NB4 (cell line): ENCODE data around the gene FMNL2.

Experiments
- DNase-seq: peaks from one replicate; pipeline ENCODE4 v3.0.0; 2010; ENCODE audit warnings: low read depth
- H3K4me3 ChIP-seq: one replicate; pipeline ENCODE4 v1.5.1; 2011; ENCODE audit warnings: mild to moderate bottlenecking, low read depth, low read length, moderate library complexity
- MYC ChIP-seq: IDR thresholded peaks from 2 replicates; pipeline ENCODE4 v1.6.1; 2011; ENCODE audit warnings: low read depth, low read length
- POLR2A ChIP-seq: IDR thresholded peaks from 2 replicates; pipeline ENCODE4 v1.6.1; 2011; ENCODE audit warnings: mild to moderate bottlenecking; ENCODE audit not compliant: insufficient read length; ENCODE audit errors: extremely low read depth
- TF ChIP-seq, protein P1 (sequence below): IDR thresholded peaks from one replicate; pipeline ENCODE4 v1.5.1; 2012; ENCODE audit warnings: low read depth, low read length
- TF ChIP-seq, protein P2 (sequence below): IDR thresholded peaks from 2 replicates; pipeline ENCODE4 v1.6.1; 2011; ENCODE audit warnings: low read depth, low read length

Gene FMNL2

GRCh38 chr2:152433289-152433688 lies 98.3 kb downstream of the FMNL2 start:
- TF ChIP-seq, protein P1, sequence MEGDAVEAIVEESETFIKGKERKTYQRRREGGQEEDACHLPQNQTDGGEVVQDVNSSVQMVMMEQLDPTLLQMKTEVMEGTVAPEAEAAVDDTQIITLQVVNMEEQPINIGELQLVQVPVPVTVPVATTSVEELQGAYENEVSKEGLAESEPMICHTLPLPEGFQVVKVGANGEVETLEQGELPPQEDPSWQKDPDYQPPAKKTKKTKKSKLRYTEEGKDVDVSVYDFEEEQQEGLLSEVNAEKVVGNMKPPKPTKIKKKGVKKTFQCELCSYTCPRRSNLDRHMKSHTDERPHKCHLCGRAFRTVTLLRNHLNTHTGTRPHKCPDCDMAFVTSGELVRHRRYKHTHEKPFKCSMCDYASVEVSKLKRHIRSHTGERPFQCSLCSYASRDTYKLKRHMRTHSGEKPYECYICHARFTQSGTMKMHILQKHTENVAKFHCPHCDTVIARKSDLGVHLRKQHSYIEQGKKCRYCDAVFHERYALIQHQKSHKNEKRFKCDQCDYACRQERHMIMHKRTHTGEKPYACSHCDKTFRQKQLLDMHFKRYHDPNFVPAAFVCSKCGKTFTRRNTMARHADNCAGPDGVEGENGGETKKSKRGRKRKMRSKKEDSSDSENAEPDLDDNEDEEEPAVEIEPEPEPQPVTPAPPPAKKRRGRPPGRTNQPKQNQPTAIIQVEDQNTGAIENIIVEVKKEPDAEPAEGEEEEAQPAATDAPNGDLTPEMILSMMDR = no peak
- TF ChIP-seq MYC (no peak), POLR2A (no peak)
- TF ChIP-seq, protein P2, sequence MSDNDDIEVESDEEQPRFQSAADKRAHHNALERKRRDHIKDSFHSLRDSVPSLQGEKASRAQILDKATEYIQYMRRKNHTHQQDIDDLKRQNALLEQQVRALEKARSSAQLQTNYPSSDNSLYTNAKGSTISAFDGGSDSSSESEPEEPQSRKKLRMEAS = no peak
- H3K4me3 ChIP-seq = no peak overlapping the region
- no peak for DNase-seq

- no peak for DNase-seq
- H3K4me3 ChIP-seq = no peak overlapping the region
- TF ChIP-seq, protein P2 = no peak
- TF ChIP-seq MYC (no peak), POLR2A (no peak)
- TF ChIP-seq, protein P1 = no peak
Measured at GRCh38 chr2:152433791-152434190, 98.8 kb downstream of the FMNL2 start.

DNA sequence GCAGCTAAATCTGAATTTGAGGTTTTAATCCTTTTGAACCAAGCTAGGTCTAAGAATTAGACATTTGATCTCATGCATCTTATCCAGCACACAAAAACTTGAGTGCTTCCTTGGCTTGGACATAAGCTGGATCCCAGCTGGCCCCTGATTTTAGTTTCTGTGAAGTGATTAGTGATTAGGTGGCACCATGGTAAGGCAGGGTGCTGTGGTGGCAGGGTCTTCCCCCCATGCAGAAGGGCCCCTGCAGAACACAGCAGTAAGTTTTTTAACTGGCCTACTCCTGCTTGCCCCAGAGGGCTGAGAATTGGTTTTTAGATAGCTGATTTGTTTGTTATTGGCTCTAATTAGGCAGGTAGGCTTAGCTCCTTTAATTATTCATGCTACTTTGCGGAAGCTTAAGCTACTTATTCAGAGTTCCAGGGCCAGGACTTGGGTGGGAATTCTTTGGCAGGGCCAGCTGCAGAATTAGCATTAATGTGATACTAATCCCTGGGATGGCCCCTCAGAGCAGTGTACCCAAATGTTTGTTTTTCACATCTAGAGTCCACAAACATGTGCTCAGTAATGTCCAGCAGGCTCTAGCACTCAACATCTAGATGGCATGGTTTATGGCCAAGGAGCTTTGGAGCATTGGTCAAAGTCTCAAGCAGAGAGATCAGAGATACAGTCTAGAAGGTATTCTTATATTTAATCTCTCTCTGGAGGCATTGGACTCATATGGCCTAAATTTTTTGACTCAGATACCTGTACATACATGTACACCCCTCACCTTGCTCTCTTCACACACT lies 99.6 kb downstream of the FMNL2 start:
- no peak for DNase-seq
- no peak overlapping the region for H3K4me3 ChIP-seq
- TF ChIP-seq MYC (no peak), POLR2A (no peak)
- TF ChIP-seq, protein P2 = no peak
- TF ChIP-seq, protein P1 = no peak

- DNase-seq = no peak
- no peak overlapping the region for H3K4me3 ChIP-seq
- TF ChIP-seq, protein P1 = no peak
- TF ChIP-seq POLR2A (no peak), MYC (no peak)
- TF ChIP-seq, protein P2 = no peak
Measured at GRCh38 chr2:152436148-152436547, 101.2 kb downstream of the FMNL2 start.

GRCh38 chr2:152437276-152438108 lies 102.5 kb downstream of the FMNL2 start:
- no peak overlapping the region for H3K4me3 ChIP-seq
- DNase-seq = no peak
- TF ChIP-seq, protein P1 = no peak
- TF ChIP-seq MYC (no peak), POLR2A (no peak)
- TF ChIP-seq, protein P2 = no peak
